ENCODE data around the gene RALBP1. TPM values are rescaled to one million over a fixed set of nuclear protein-coding genes. Genes with fewer than 3 reads are reported as not detected.

RALBP1 gene
- total and polyA plus RNA-seq, 2 of the 4 experiments (the other 2 are of a cell fraction) = 30.6 to 38.2 TPM

- no CpG with 5 or more reads among the region's 4 CpGs for WGBS, 2 experiments (ENCODE audit: extremely low coverage in 2 of 2, insufficient read length in 1 of 2)
- CTCF ChIA-PET = no interaction called here
- in situ Hi-C loops (cut with MboI; ENCODE audit: low sequenced_read_pairs) = no loop called here
These were observed 75.1 kb downstream of the RALBP1 start for GRCh38 chr18:9550429-9550828.

More at GRCh38 chr18:9550429-9550828, 75.1 kb downstream of the RALBP1 start:
- no peak overlapping the region for H3K14ac ChIP-seq (replicated peaks; ENCODE audit: low read depth, low read length)
- no peaks in the 10 kb centered on the region for H3K27me3 ChIP-seq (ENCODE audit: control insufficient read depth, insufficient read depth, low read length)
- POLR2A ChIA-PET (ENCODE audit: unreplicated experiment) = no interaction called here
- H4K5ac ChIP-seq (ENCODE audit: low read depth, low read length) = no peak overlapping the region
- no peak overlapping the region for H2AFZ ChIP-seq (replicated peaks; ENCODE audit: low read length, poor library complexity)
- BruUV-seq (replicated peaks) = no TSS peak
- H3K27ac ChIP-seq (ENCODE audit: insufficient read depth, low read length) = no peak overlapping the region
- no peak overlapping the region for H2BK5ac ChIP-seq (ENCODE audit: low read depth, low read length, poor library complexity, severe bottlenecking)
- no peak overlapping the region for H3K4me2 ChIP-seq (ENCODE audit: low read depth, low read length)
- no peak overlapping the region for H3K56ac ChIP-seq (ENCODE audit: extremely low read depth, insufficient read depth, low read length)
- no peak overlapping the region for H3K4me3 ChIP-seq (ENCODE audit: insufficient read depth, low read depth, low read length)
- no peaks in the 10 kb centered on the region; the same call in 1 of the 2 replicates for H3K4me1 ChIP-seq (ENCODE audit: control insufficient read depth, insufficient read depth, low read length)
- dilution Hi-C loops (cut with HindIII; ENCODE audit: low sequenced_read_pairs, unreplicated experiment) (no loop called here), intact Hi-C loops (cut with micrococcal nuclease) (no loop called here)
- no peak overlapping the region for H4K8ac ChIP-seq (ENCODE audit: low read depth in 2 of 2, low read length in 2 of 2)
- peaks cover 4% of the 10 kb centered on the region for H3K9me3 ChIP-seq (ENCODE audit: control insufficient read depth, insufficient read depth, low read length)
- H3K36me3 ChIP-seq (ENCODE audit: control insufficient read depth, insufficient read depth, low read length) = peaks cover 57% of the 10 kb centered on the region
- peaks cover 16% of the 10 kb centered on the region for H4K20me1 ChIP-seq (ENCODE audit: insufficient read depth, low read length)
- no peak overlapping the region for H2AK9ac ChIP-seq (replicated peaks; ENCODE audit: low read depth, low read length, poor library complexity)
- no peak overlapping the region for H2BK20ac ChIP-seq (ENCODE audit: low read depth, low read length)
- no peak overlapping the region for H2AK5ac ChIP-seq (ENCODE audit: low read depth, low read length)
- DNase-seq (no peak), ATAC-seq (ENCODE audit: low read depth) (peak; percentile 22; the same call in 1 of the 2 replicates)
- H2BK15ac ChIP-seq (ENCODE audit: low read depth, low read length) = no peak overlapping the region
- no peak overlapping the region for H2BK120ac ChIP-seq (ENCODE audit: low read depth, low read length)
- TF ChIP-seq CTCF (conservative IDR thresholded peaks at IDR 0.05; ENCODE audit: low read depth, low read length) = no peak
- no peak for TF ChIP-seq RFX5 (IDR thresholded peaks at IDR 0.05; ENCODE audit: low read depth, low read length)
- TF ChIP-seq POLR2A (IDR thresholded peaks at IDR 0.05; ENCODE audit: low read depth, low read length) = no peak
- no peak for TF ChIP-seq BHLHE40 (IDR thresholded peaks at IDR 0.05; ENCODE audit: low read depth, low read length)
- TF ChIP-seq MAZ (IDR thresholded peaks at IDR 0.05; ENCODE audit: borderline replicate concordance, low read depth, low read length) = no peak
- no peak for TF ChIP-seq RAD21 (IDR thresholded peaks at IDR 0.05; ENCODE audit: low read length)
- no peak for TF ChIP-seq USF2 (IDR thresholded peaks at IDR 0.05; ENCODE audit: low read depth, low read length)
- TF ChIP-seq CEBPB (IDR thresholded peaks at IDR 0.05; ENCODE audit: low read depth, low read length) = no peak
- TF ChIP-seq ELK1 (IDR thresholded peaks at IDR 0.05; ENCODE audit: borderline replicate concordance, low read depth, low read length) = no peak
- TF ChIP-seq NFE2L2 (IDR thresholded peaks at IDR 0.05; ENCODE audit: low read depth, low read length) = no peak
- TF ChIP-seq SMC3 (IDR thresholded peaks at IDR 0.05; ENCODE audit: low read depth, low read length) = no peak
- no peak for TF ChIP-seq MAFK (IDR thresholded peaks at IDR 0.05; ENCODE audit: low read depth, low read length)
- TF ChIP-seq MXI1 (IDR thresholded peaks at IDR 0.05; ENCODE audit: borderline replicate concordance, low read depth, low read length) = no peak
- no peak for TF ChIP-seq CHD1 (IDR thresholded peaks at IDR 0.05; ENCODE audit: low read depth, low read length)
- TF ChIP-seq RCOR1 (IDR thresholded peaks at IDR 0.05; ENCODE audit: insufficient replicate concordance, low read length) = no peak
- peaks cover 31 to 67% of the 10 kb centered on the region in 2 experiments for H3K79me1 ChIP-seq (ENCODE audit: low read depth in 1 of 2, low read length in 2 of 2)
- H3K23ac ChIP-seq (ENCODE audit: low read depth, low read length) = no peak overlapping the region
- H4K91ac ChIP-seq (ENCODE audit: insufficient read depth, low read depth, low read length) = no peak overlapping the region
- H3K4ac ChIP-seq (ENCODE audit: low read depth, low read length) = no peak overlapping the region
- no peak overlapping the region for H3K18ac ChIP-seq (ENCODE audit: low read depth, low read length)
- no peak overlapping the region for H3K9ac ChIP-seq (ENCODE audit: low read depth, low read length)
- peaks cover 15% of the 10 kb centered on the region; the same call in 1 of the 2 replicates for H3K9me1 ChIP-seq (ENCODE audit: insufficient read depth, low read length)
